Stimulated activated CD8-positive, alpha-beta memory T cell treated with anti-CD3 and anti-CD28 coated beads, Interleukin-12 subunit alpha, Interleukin-12 subunit beta, amount 100 ng/mL, for 24 hours (primary cell): Measurements from ENCODE around the gene RIMBP3B.
"Not testable (repeated sequence)": the region's sequence is repeated elsewhere in the genome, so short reads cannot be mapped to it uniquely, and the experiment has no call there.

Source experiments
- DNase-seq: peaks from one replicate; pipeline ENCODE4 v3.0.0-alpha.2; 2020; ENCODE audit errors: extremely low read depth

Gene RIMBP3B, protein sequence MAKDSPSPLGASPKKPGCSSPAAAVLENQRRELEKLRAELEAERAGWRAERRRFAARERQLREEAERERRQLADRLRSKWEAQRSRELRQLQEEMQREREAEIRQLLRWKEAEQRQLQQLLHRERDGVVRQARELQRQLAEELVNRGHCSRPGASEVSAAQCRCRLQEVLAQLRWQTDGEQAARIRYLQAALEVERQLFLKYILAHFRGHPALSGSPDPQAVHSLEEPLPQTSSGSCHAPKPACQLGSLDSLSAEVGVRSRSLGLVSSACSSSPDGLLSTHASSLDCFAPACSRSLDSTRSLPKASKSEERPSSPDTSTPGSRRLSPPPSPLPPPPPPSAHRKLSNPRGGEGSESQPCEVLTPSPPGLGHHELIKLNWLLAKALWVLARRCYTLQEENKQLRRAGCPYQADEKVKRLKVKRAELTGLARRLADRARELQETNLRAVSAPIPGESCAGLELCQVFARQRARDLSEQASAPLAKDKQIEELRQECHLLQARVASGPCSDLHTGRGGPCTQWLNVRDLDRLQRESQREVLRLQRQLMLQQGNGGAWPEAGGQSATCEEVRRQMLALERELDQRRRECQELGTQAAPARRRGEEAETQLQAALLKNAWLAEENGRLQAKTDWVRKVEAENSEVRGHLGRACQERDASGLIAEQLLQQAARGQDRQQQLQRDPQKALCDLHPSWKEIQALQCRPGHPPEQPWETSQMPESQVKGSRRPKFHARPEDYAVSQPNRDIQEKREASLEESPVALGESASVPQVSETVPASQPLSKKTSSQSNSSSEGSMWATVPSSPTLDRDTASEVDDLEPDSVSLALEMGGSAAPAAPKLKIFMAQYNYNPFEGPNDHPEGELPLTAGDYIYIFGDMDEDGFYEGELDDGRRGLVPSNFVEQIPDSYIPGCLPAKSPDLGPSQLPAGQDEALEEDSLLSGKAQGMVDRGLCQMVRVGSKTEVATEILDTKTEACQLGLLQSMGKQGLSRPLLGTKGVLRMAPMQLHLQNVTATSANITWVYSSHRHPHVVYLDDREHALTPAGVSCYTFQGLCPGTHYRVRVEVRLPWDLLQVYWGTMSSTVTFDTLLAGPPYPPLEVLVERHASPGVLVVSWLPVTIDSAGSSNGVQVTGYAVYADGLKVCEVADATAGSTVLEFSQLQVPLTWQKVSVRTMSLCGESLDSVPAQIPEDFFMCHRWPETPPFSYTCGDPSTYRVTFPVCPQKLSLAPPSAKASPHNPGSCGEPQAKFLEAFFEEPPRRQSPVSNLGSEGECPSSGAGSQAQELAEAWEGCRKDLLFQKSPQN (N-terminal part only)

DNA sequence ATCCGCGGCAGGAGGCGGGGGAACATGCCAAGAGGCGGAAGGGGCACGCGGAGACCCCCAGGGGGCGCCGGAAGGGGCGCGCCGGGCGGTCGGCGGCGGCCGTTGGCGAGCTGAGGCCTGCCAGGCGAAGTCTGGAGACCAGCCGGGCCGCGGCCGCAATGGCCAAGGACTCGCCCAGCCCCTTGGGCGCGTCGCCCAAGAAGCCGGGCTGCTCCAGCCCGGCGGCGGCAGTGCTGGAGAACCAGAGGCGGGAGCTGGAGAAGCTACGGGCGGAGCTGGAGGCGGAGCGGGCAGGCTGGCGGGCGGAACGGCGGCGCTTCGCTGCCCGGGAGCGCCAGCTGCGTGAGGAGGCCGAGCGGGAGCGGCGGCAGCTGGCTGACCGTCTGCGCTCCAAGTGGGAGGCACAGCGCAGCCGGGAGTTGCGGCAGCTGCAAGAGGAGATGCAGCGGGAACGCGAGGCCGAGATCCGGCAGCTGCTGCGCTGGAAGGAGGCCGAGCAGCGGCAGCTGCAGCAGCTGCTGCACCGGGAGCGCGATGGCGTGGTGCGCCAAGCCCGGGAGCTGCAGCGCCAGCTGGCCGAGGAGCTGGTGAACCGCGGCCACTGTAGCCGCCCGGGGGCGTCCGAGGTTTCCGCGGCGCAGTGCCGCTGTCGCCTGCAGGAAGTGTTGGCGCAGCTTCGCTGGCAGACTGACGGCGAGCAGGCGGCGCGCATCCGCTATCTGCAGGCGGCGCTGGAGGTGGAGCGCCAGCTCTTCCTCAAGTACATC lies at the start of gene RIMBP3B:
TSS of gene RIMBP3B (plus strand) at position 51 of the 767 bp plus-strand sequence. CDS start at position 159, 108 bp downstream.
- not testable (repeated sequence) for DNase-seq

DNA sequence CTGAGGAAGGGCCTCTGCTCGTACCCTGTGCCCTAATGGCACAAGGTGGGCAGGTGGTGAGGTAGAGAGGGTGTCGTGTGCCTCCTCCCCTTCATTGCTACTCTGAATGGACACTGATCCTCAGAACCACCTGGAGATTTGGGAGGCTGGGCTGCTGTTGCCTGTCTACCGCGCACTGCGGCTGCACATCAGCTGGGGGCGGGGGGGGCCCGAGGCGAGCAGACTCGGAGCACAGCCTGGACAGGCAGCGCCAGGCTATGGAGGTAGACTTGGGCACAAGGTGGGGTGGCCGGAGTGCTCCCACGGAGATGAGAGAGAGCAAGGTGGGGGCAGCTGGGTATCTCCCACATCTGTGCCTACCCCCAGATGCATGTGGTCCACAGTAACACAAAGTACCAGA lies 26.0 kb upstream of the RIMBP3B start:
- DNase-seq, result not testable (repeated sequence)

DNA sequence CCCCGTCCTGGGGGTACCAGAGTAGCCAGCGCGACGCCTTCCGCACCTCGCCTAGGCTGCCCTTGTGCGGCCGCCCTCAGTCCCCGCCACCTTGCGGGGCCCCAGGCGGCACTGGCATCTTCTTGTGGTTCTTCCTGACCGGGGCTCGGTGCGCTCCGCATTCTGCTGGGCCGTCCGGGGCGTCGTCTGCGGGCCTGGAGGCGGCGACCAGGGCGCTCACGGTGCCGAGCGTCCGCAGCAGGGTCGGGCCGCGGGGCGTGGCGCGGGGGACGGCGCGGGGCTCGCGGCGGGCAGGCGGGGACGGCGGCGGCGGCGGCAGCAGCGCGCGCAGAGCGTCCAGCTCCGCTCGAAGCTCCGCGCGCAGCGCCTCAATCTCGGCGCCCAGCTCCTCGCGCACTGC lies 23.0 kb upstream of the RIMBP3B start:
- not testable (repeated sequence) for DNase-seq

DNA sequence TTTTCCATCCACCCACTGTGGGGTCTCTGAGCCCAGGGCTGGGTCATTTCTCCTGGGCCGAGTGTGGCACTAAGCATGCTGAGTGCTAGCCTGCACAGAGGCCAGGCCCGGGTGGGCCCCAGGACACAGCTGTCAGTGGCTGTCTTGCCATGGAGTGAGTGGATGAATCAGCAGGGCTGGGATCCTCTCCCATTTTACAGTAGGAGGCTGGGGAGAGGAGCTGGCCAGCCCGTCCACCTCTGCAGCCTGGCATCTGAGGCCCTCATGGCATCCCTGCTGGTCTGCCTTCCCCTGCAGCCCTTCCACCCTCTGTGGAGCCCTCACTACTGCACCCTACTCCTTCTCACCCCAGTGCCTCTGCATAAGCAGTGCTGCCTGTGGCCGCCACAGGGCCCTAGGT lies 21.1 kb upstream of the RIMBP3B start:
- not testable (repeated sequence) for DNase-seq

DNA sequence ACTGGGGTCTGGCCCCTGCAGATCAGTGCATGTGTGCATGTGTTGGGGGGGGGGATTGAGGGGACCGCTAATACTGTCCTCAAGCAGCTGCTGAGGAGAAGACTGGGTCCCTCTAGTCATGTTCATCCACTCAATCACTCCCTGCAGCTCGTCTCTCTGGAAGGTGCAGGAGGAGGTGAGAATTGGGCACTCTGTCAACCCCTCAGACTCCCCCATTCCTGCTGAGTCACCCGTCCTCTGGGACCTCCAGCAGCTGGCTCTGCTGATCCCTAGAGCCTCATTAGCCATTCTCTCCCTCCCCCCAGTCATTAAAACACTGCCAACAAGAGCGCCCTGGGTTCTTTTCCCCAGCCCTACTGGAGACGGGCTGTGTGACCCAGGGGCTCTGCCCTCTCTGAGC lies 20.5 kb upstream of the RIMBP3B start:
- DNase-seq, result not testable (repeated sequence)

DNA sequence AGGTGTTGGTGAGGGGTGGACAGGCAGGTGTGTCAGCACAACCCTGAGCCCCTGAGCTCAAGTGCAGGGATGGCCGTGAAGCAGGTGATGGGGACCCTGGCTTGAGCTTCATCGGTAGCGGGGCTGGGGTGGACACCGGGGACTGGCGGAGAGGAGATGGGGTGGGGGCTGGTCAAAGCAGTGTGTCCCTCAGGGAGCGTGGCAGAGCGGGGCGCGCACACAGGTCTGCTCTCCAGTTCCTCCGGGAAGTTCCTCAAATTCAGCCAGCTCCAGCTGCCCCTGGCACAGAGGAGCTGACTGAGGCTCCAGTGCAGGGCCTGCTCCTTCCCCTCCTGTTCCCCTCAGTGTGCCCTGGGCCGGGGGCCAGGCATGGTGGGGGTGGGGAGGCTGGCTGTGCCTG lies 19.7 kb upstream of the RIMBP3B start:
- DNase-seq, result not testable (repeated sequence)

DNA sequence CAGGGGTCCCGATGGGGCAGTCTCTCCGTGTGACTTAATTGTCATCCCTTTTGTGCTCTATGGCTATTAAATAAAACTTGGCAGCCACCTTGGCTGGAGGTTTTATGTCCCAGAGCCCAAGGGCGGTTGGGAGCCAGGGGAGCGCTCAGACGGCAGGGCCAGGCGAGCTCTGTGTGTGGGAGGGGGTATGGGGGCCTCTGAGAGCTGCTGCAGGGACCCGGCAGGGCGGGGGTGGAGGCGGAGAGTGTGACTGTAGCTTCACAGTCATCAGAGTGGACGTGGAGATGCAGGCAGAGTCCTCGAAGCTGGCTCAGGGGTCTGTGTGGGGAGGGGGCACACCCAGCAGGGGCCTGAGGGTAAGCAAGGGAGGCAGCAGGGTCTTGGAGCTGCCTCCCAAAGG lies 19.2 kb upstream of the RIMBP3B start:
- DNase-seq, result not testable (repeated sequence)

DNA sequence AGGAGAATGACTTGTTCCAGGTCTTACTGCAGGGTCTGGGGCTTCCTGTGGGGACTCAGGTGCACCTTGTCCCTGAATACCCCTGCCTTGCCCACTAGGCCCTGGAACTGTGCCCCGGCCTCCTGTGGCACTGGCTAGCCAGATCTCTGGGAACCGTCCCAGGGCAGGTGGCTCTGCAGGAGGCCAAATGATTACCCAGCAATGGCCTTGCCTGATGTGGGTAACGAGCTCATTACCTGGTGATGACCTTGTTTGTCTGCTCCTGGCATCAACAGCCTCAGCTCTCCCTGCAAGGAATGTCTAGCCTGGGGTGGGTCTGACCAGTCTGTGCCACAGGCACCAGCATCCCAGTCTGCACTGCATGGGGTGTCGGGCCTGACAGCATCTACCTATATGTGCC lies 18.2 kb upstream of the RIMBP3B start:
- not testable (repeated sequence) for DNase-seq

DNA sequence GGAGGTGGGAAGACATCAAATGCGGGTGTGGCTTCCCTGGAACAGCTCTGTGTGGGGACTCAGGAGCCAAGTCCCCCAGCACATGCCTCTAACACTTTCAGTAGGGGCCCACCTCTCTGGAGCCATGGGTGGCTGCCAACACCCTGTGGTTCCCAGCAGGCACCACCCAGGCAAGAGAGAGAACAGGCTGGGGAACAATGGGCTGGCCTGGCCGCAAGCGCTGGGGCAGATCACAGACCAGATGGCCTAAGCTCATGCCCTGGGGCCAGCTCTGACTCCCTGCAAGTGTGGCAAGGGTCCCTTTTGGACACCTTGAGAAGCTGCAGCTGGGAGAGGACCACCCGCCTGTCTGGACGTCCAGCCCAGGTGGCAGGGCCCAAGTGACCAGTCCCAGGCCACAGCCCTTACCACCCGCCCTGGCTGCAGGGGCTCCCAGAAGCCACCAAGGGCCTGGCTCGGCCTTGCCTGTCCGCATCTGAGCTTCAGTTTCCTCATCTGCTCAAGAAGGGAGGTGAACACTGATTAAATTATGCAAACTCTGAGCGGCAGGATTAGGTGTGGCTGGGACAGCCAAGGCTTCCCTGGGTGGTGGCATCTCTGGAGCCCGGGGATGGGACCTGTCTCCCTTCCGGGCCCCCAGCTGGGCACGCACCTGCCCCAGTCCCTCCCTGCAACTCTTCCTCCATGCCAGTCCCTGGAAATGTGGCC lies 14.8 kb upstream of the RIMBP3B start:
- DNase-seq, result not testable (repeated sequence)

DNA sequence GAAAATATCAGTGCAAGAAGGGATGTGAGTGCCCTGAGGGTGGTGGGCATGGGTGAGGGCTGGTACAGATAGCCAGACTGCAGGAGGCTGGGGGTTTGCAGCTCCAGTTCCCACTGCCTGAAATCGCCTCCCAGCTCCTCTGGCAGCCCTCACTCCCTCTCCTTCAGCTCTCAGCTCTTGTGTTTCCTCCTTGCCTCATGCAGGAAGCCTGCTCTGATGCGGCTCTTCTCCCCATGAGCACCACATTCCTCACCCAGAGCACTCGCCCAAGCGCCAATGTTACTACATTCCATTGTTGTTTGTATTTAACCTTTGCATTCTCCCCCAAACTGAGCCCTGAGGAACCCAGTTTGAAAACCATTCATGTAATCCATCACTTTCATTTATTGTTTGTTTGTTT lies 7.7 kb upstream of the RIMBP3B start:
- not testable (repeated sequence) for DNase-seq

DNA sequence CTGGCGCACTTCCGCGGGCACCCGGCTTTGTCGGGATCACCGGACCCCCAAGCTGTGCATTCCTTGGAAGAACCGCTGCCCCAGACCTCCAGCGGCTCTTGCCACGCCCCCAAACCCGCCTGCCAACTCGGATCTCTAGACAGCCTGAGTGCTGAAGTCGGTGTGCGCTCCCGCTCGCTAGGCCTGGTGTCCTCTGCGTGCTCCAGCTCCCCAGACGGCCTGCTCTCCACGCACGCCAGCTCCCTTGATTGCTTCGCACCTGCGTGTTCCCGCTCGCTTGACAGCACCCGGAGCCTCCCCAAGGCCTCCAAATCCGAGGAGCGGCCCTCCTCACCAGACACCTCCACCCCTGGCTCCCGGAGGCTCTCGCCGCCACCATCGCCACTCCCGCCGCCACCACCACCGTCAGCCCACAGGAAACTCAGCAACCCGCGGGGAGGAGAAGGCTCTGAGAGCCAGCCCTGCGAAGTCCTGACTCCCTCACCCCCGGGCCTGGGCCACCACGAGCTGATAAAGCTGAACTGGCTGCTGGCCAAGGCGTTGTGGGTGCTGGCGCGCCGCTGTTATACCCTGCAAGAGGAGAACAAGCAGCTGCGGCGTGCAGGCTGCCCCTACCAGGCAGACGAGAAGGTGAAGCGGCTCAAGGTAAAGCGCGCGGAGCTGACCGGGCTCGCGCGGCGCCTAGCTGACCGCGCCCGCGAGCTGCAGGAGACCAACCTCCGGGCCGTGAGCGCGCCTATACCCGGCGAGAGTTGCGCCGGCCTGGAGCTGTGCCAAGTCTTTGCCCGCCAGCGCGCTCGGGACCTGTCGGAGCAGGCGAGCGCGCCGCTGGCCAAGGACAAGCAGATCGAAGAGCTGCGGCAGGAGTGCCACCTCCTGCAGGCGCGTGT lies 1.2 kb downstream of the RIMBP3B start:
- not testable (repeated sequence) for DNase-seq

DNA sequence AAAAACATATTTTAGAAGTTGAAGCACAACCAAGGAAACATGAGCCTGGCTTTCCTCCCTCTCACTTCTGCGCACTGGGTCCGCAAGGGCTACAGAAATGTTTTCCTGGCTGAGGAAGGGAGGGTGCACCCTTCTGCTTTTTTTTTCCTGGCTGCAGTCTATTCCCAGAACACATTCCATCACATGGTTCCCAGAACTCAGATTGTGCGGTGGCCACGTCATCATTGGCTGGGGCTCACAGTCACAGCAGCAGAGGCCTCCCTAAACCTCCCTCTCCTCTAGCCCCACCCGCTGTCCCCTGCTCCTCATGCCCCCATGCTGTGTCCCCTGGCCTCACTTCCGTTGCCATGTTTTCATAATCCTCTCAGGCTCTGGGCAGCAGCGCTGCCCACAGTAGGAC lies 5.9 kb downstream of the RIMBP3B start:
- DNase-seq, result not testable (repeated sequence)

DNA sequence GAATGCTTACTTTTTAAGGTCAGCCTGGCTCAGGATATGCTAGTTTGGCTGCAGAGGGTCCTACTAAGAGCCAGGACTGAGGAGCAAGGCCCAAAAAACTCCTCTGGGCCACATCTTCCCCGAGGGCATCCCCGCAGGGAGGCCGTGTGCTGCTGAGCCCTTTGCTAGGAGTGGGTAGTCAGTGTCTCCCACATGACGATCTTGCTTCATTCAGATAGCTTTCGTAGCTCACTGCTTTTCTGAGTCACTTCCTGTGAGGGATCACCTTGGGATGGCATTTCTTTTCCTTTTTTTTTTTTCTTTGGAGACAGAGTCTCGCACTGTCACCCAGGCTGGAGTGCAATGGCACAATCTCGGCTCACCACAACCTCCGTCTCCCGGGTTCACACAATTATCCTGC lies 6.5 kb downstream of the RIMBP3B start:
- DNase-seq, result not testable (repeated sequence)

DNA sequence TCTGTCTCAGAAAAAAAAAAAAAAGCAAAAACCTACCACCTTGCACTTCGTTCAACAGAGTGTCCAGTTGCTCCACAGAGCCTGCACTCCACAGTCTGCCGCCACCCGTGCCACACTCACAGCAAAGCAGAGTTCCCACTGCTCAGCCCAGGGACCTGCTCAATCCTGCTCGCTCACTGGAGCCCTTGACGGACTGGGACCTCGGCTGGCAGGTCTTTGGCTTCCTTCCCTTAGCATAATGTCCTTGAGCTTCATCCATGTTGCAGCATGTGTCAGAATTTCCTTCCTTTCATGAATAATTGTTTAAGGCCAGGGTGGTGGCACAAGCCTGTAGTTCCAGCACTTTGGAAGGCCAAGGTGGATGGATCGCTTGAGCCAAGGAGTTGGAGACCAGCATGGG lies 11.1 kb downstream of the RIMBP3B start:
- not testable (repeated sequence) for DNase-seq

DNA sequence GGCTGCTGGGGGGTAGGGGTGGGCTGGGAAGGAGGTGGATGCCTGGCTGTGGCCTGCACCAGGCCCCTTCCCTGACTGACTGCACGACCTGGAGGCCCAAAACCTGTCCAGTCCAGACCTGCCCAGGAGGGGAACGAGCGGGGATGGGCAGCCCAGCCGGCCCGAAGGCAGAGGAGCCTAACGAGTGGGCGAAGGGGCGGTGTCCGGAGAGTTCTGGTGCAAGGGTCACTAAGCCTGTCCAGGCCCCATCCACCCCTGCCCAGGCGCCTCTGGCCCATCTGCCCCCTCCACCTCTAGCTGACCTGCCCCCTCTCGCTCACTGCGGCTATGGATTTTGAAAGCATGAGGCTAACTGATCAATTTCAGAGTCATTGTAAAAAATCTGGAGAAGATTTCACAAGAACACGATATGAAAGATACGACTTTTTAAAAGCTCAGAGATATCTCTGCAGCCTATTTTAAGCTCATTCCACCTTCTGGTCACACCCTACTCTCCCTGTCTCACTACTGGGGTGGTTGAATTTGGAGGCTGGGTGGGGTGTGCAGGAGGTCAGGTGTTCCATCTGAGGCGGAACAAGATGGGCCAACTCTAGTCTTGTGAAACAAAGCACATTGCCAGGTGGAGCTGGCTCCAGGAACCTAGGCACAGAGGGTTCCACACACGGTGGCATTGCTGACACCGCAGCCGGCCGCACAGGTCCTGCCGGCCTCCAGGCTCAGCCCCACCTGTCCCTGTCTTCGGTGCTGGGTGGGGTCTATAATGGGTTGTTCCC lies 17.8 kb downstream of the RIMBP3B start:
- DNase-seq, result not testable (repeated sequence)

DNA sequence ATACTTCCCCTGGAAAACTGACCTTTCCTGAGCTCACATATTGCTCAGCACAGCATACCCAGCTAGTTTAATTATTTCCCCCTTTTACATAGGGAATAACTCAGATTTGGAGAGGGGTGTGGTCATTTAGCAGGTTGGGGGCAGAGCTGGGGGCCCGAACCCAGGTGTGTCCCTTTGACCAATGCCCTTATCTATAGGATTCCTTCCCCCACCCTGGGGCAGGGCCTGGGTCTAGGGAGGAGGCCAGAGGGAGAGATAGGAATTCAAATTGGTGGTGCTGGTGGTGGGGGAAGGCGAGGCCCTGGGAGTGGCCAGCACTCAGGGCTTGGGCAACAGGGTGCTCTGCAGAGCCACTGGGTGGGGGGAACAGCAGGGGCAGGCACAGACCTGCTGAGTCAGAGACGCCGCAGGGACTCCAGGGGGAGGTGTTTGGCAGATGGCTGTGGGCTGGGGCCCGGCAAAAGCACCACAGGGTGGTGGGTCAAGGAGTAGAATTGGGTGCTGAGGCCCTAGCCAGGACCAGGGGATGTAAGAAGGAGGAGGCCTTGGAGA lies 19.3 kb downstream of the RIMBP3B start:
- not testable (repeated sequence) for DNase-seq

DNA sequence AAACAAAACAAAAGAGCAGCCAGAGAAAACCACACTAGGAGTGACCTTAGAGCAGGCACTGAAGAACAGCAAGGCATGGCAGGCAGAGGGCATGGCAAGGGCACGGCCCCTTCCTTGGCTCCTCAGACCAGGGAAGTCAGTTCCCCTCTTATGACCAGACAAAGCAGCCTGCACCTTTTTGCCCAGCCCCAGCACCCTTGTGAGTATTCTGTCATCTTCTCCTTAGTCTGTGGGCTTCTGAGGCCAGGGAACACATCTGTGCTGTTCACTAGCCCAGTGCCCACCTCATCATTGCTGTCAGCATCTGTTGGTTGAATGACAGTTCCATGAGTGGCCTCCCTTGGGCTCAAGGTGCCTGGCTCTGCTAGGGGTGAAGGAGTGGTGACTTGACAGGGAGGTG lies 23.6 kb downstream of the RIMBP3B start:
- DNase-seq, result not testable (repeated sequence)

DNA sequence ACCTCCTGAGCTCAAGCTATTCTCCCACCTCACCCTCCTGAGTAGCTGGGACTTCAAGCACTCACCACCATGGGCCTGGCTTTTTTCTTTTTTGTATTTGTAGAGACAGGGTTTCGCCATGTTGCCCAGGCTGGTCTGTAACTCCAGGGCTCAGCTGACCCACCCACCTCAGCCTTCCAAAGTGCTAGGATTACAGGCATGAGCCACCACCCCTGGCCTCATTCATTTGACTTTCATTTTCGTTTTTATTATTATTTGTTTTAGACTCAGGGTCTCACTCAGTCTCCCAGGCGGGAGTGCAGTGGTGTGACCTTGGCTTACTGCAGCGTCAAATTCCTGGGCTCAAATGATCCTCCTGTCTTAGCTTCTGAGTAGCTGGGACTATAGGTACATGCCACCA lies 24.2 kb downstream of the RIMBP3B start:
- DNase-seq, result not testable (repeated sequence)
